ENCODE measurements around the gene TMEM220.

TMEM220 gene

GRCh38 chr17:10729334-10730193 lies at the start of gene TMEM220:
Gene TMEM220, minus strand, starts transcription at chr17:10730023. Its CDS starts 172 bp downstream, at chr17:10729851.
- no peak for DNase-seq

DNA sequence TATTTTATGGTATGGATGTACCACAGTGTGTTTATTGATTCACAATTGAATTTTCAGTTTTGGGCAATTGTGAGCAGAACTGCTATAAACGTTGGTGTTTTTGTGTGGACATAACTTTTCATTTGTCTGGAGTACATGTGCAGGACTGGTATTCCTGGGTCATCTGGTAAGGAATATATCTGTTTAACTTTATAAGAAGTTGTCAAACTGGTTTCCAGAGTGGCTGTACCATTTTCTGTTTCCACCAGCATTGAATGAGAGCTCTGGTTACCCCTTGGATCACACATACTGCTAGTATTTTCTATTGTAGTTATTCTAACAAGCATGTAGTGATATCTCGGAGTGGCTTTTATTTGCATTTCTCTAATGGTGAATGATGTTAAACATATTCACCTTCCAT lies 49.8 kb upstream of the TMEM220 start:
- DNase-seq = no peak

GRCh38 chr17:10777890-10778289 lies 48.1 kb upstream of the TMEM220 start:
- DNase-seq = no peak

DNA sequence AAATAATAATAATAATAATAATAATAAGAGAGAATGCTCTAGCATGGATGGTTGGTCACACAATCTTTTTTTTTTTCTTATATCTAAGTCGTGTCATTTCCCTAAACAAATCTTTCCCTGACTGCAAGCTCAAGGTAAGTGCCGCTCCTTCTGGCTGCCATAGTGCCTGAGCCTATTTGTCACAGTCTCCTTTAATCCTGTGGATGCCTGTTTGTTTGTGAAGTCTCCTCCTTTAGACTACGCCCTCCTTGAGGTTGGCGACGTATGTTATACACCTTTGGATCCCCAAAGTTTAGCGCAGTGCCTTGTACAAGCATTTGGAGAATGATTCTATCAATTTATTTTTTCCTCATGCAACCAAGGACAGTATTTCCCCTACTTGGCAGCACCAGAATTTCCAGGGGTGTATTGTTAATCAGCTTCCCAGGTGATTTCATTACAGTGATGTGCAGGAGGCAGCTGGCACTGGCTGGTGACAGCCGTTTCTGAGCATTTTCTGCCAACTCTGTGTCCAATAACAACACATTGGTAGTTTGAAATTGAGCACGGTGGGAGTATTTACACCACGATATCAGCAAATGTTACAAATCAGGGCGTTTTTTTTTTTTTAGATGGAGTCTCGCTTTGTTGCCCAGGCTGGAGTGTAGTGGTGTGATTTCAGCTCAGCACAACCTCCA lies 47.4 kb upstream of the TMEM220 start:
- DNase-seq = no peak

DNA sequence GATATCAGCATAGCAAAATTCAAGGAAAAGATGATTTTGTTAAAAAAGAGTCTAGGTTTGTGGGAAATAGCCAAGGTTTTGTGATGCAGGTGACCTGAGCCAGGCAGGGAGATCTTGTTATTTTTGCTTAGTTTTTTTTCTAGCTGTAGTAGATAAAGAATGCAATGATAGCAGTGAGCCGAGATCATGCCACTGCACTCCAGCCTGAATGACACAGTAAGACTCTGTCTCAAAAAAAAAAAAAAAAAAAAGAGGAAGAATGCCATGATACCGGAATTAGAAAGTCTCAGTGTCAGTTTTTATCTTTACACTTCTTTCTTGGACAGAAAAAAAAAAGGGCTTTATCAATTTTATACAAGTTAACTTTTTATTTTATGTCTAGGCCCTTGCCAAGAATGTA lies 46.6 kb upstream of the TMEM220 start:
- DNase-seq = no peak

- DNase-seq = no peak
These were observed 46.0 kb upstream of the TMEM220 start for GRCh38 chr17:10775740-10776356.

DNA sequence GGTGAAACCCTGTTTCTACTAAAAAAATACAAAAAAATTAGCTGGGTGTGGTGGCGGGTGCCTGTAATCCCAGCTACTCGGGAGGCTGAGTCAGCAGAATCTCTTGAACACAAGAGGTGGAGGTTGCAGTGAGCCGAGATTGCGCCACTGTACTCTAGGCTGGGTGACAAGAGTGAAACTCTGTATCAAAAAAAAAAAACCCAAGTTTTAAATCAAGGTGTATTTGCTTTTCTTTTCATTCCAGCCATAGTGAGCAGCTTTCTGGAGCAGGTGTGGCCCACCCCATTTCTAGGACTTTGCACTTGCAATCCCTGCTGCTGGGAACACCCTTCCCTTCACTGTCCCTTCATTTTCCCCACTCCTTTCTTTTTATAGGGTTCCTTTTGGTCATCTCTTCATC lies 45.2 kb upstream of the TMEM220 start:
- DNase-seq = no peak

- DNase-seq = no peak
These were observed 43.6 kb upstream of the TMEM220 start for GRCh38 chr17:10773391-10773790.

GRCh38 chr17:10772425-10773380 lies 42.9 kb upstream of the TMEM220 start:
- no peak for DNase-seq

GRCh38 chr17:10771148-10771547 lies 41.3 kb upstream of the TMEM220 start:
- DNase-seq = no peak

DNA sequence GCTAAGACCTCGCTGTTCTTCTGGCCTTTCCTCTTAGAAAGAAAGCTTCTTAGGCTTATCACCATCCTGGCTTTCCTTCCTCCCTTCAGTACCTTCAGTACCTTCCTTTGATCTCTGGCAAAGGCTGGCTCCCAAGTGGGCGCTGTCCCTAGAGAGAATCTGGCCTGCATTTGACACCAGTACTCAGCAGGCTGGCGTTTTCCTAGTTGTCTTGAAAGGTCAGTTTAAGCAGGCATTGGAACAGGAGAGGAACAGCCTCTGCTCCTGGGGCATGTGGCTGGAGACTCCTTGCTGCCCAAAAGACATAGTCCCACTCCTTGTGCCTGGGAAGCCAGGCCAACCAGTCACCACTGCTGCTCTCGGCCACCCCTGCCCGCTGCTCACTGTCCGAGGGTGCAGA lies 40.0 kb upstream of the TMEM220 start:
- no peak for DNase-seq

GRCh38 chr17:10768750-10769251 lies 39.0 kb upstream of the TMEM220 start:
- DNase-seq = no peak

DNA sequence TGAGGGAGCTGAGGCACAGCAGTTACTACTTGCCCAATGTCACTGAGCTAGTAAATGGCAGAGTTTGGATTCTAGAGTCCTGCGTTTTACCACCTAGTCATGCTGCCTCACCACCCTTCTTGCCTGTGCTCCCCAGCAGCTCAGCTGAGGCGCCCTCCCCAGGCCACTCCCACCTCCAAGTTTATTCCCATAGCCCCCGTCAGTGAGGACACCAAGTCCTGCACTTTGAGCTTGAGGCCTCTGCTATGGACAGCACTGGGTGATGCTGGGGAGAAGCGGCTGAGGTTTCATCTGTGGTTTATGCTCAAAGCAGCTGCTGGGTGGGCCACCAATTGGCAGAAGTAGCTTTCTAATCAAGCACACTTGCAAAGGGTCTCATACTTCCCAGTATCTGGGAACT lies 37.4 kb upstream of the TMEM220 start:
- no peak for DNase-seq

GRCh38 chr17:10762037-10762436 lies 32.2 kb upstream of the TMEM220 start:
- DNase-seq = no peak

DNA sequence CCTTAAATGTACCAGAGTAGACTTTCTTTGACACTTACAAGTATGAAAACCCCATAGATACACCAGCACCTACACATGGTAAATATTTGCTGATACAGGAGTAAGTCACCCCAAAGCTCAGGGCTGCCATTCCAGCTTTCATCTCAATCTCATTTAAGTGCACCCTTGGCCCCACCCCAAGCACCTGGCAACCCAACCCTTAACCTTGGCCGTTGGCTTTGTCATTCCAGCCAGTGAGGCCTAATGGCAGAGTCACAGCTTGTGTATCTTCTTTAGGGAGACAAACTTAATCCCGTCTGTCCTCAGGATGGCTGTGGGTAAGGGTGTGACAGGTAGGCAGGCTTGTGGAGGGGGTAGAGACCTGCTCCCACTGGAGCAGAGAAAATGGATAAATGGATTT lies 31.5 kb upstream of the TMEM220 start:
- no peak for DNase-seq

- no peak for DNase-seq
These were observed 28.2 kb upstream of the TMEM220 start for GRCh38 chr17:10758062-10758461.

GRCh38 chr17:10757647-10758046 lies 27.8 kb upstream of the TMEM220 start:
- no peak for DNase-seq

DNA sequence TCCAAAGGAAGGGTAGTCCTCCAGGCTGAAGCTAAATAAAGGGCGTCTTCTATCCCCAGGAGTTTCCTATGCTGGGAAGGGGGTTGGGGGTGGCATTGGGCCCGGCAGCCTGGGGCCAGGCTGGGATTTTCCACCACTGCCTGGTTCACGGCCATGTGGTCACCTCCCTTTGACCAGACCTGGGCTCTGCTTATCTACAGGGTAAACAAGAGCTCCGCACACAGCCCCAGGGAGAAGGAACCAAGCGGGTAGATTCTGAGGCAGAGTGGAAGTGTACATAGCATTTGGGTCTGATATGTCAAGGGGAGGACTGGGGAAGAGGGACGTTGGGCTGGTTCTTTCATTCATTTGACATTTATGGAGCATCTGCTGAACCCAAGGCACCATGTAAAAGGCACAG lies 27.2 kb upstream of the TMEM220 start:
- DNase-seq = no peak

DNA sequence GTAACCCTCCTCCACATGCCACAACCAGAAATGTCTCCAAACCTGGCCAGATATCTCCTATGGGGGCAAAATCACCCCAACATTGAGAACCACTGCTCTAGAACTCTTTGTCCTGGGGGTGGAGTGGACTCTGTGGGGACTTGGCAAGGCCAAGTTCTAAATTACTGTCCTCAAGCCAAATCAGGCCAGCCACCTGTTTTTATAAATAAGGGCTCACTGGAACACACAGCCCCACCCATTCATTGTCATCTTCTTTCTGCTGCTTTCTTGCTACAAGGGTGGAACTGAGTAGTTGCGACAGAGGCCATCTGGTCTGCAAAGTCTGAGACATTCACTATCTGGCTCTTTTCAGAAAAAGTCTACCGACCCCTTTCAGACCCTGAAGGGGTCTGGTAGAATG lies 26.8 kb upstream of the TMEM220 start:
- DNase-seq = no peak

DNA sequence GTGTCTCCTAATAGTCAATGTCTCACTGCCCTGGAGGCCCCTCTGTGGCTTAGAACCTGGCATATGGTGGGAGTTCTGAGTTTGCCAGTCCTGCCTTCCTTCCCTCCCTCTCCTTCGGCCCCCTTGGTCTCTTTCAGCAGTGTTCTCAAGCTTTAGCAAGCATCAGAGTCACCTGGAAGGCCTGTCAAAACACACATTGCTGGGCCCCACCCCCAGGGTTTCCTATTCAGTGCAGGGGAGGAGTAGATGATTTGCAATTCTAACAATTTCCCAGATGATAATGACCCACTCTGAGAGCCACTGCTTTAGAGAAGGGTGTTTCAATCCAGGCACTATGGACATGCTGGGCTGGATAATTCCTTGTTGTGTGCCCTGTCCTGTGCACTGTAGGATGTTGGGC lies 26.4 kb upstream of the TMEM220 start:
- no peak for DNase-seq

DNA sequence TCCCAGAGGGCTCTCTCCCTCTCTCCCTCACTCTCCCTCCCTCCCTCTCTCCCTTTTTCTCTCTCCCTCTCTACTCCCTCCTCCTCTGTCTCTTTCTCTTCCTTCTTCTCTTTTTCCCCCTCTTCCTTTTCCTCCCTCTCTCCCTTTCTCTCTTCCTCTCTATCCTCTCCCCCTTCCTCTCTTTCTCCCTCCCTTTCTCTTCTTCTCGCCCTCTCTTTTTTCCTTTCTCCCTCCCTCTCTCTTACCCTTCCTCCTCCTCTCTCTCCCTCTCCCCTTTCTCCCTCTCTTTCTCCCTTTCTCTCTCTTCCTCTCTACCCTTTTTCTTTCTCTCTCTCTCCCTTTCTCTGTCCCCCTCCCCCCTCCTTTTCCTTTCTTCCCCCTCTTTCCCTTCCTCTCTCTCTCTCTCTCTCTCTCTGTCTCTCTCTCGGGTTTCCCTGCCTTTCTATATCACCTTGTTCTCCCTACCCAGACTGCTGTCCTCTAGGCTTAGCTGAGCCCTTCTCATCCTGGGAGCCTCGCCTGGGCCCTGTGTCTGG lies 25.8 kb upstream of the TMEM220 start:
- no peak for DNase-seq

DNA sequence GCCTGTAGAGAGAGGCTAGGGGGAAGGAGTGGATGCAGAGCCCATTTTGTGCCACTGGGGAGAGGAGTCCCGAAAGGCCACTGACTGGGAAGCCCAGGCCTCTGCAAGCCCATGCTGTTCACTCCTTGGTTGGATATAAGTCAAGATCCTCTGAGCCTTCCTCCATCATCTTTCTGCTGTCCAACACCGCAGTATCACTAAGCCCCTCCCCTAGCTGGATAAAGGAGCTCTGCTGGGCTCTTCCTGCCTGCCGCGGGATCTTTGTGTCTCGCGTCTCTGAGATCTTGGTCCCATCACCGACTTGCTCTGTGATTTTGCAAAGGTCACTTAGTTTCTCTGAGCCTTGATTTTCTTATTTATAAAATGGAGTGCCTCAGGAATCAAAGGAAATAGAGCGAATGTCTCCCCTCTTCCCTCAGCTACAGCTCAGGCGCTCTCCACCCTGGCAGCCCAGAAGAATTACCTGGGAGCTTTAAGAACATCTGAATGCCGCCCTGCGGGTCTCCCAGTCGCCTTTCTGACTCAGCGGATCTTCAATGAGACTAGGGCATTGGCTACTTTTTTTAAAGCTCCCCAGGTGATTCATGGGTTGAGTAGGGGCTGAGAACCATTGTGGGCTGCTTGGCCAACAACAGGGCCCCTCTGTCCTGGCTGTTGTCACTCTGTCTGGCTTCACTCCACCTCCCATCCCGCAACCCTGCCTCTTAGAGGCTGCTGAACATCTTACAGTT lies 25.2 kb upstream of the TMEM220 start:
- no peak for DNase-seq

Measured in NCI-H2107 (cell line).